HG03135 (cell line): Measurements from ENCODE around the gene PRKX.
"Not testable (repeated sequence)": the region's sequence is repeated elsewhere in the genome, so short reads cannot be mapped to it uniquely, and the experiment has no call there.

ENCODE experiments used
- ATAC-seq: cut with Tn5 transposase; IDR thresholded peaks from one replicate; pipeline ENCODE4 v1.9.1; 2021; ENCODE audit warnings: mild to moderate bottlenecking, moderate library complexity; ENCODE audit not compliant: unreplicated experiment

PRKX gene

GRCh38 chrX:3585719-3586118 lies 127.7 kb downstream of the PRKX start:
- ATAC-seq = no peak

GRCh38 chrX:3584415-3584996 lies 128.9 kb downstream of the PRKX start:
- ATAC-seq = no peak

GRCh38 chrX:3582451-3582850 lies 131.0 kb downstream of the PRKX start:
- ATAC-seq = no peak

GRCh38 chrX:3581609-3582108 lies 131.8 kb downstream of the PRKX start:
- no peak for ATAC-seq

GRCh38 chrX:3577551-3577950 lies 135.9 kb downstream of the PRKX start:
- no peak for ATAC-seq

GRCh38 chrX:3576886-3577501 lies 136.5 kb downstream of the PRKX start:
- ATAC-seq = no peak

- no peak for ATAC-seq
Measured at GRCh38 chrX:3567686-3568085, 145.8 kb downstream of the PRKX start.

- no peak for ATAC-seq
Measured at GRCh38 chrX:3563451-3563850, 150.0 kb downstream of the PRKX start.

GRCh38 chrX:3560010-3560409 lies 153.4 kb downstream of the PRKX start:
- not testable (repeated sequence) for ATAC-seq
